OCI-LY3 (cell line): ENCODE results near the gene RPUSD1.

Source experiments
- H2AFZ ChIP-seq: fragments of 200-600, 300-600 bp; shearing (Covaris generic); 2 replicates; pipeline ENCODE4 v1.6.0; 2014; ENCODE audit warnings: antibody characterized with exemption, low read depth, low read length
- H3K27ac ChIP-seq: fragments of 200-600, 300-600 bp; sonication (generic); 2 replicates; pipeline ENCODE4 v1.5.1; 2014; ENCODE audit warnings: mild to moderate bottlenecking, low read length, moderate library complexity, mixed read lengths
- H3K27me3 ChIP-seq: fragments of 200-600, 300-600 bp; sonication (generic); 2 replicates; pipeline ENCODE4 v1.6.1; 2014; ENCODE audit warnings: low read depth, low read length, mixed read lengths
- H3K36me3 ChIP-seq: fragments of 200-600, 300-600 bp; sonication (generic); replicated peaks from 2 replicates; pipeline ENCODE3; 2014; ENCODE audit warnings: low read depth, low read length, mixed read lengths
- H3K4me1 ChIP-seq: fragments of 300-600, 200-600 bp; sonication (generic); 2 replicates; pipeline ENCODE4 v1.6.1; 2014; ENCODE audit warnings: low read length, mixed read lengths
- H3K4me2 ChIP-seq: fragments of 200-600, 300-600 bp; sonication (generic); 2 replicates; pipeline ENCODE4 v1.6.1; 2014; ENCODE audit warnings: low read length, mixed read lengths
- H3K4me3 ChIP-seq: fragments of 300-600, 200-600 bp; sonication (generic); 2 replicates; pipeline ENCODE4 v1.5.1; 2014; ENCODE audit warnings: antibody characterized with exemption, mild to moderate bottlenecking, low read length, moderate library complexity
- H3K79me2 ChIP-seq: fragments of 300-600, 200-600 bp; shearing (Covaris generic); 2 replicates; pipeline ENCODE4 v1.6.1; 2014; ENCODE audit warnings: mild to moderate bottlenecking, low read length, mixed read lengths
- H3K9ac ChIP-seq: fragments of 300-600, 200-600 bp; shearing (Covaris generic); 2 replicates; pipeline ENCODE4 v1.6.0; 2014; ENCODE audit warnings: mild to moderate bottlenecking, low read length, moderate library complexity
- H3K9me3 ChIP-seq: fragments of 200-600, 300-600 bp; shearing (Covaris generic); 2 replicates; pipeline ENCODE4 v1.6.1; 2014; ENCODE audit warnings: low read length, mixed read lengths; ENCODE audit not compliant: insufficient read depth
- H4K20me1 ChIP-seq: fragments of 200-600, 300-600 bp; sonication (generic); 2 replicates; pipeline ENCODE4 v1.6.1; 2016; ENCODE audit warnings: low read length, mixed read lengths; ENCODE audit not compliant: insufficient read depth
- CTCF ChIP-seq: fragments of 200-600, 300-600 bp; sonication (generic); IDR thresholded peaks from 2 replicates; pipeline ENCODE4 v1.5.1; 2014; ENCODE audit warnings: antibody characterized with exemption, low read length, low read depth
- EZH2phosphoT487 ChIP-seq: fragments of 200-600 bp; shearing (Covaris generic); IDR thresholded peaks from 2 replicates; pipeline ENCODE4 v1.6.1; 2018; ENCODE audit warnings: antibody characterized with exemption, mixed run types, low read depth

Gene RPUSD1

GRCh38 chr16:766820-767640, 21.2 kb downstream of the RPUSD1 start:
- H3K4me1 ChIP-seq = no peaks in the 10 kb centered on the region
- H4K20me1 ChIP-seq = no peaks in the 10 kb centered on the region
- H3K9me3 ChIP-seq = no peaks in the 10 kb centered on the region
- no peak for TF ChIP-seq EZH2phosphoT487
- no peaks in the 10 kb centered on the region for H3K27me3 ChIP-seq
- no peaks in the 10 kb centered on the region for H3K79me2 ChIP-seq
- no peak overlapping the region for H3K4me3 ChIP-seq
- H3K27ac ChIP-seq = no peak overlapping the region
- H2AFZ ChIP-seq = no peak overlapping the region
- no peaks in the 10 kb centered on the region for H3K36me3 ChIP-seq
- no peak overlapping the region for H3K9ac ChIP-seq
- no peak overlapping the region for H3K4me2 ChIP-seq

DNA sequence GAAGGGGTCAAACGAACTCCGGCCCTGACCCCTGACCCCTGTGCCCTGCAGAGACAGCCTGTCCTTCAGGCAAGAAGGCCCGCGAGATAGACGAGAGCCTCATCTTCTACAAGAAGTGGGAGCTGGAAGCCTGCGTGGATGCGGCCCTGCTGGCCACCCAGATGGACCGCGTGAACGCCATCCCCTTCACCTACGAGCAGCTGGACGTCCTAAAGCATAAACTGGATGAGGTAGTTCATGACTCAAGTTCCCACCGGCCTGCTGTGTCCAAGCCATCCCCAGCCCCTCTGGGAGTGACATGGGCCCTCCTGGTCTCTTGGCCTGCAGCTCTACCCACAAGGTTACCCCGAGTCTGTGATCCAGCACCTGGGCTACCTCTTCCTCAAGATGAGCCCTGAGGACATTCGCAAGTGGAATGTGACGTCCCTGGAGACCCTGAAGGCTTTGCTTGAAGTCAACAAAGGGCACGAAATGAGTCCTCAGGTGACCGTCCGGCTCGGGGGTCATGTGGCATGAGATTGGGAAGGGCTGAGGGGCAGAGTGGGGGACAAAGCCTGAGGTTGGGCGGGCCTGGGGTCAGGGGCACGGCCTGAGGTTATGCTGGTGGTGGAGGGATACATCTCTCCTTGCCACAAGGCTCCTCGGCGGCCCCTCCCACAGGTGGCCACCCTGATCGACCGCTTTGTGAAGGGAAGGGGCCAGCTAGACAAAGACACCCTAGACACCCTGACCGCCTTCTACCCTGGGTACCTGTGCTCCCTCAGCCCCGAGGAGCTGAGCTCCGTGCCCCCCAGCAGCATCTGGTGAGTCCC, 22.0 kb downstream of the RPUSD1 start:
- no peak for TF ChIP-seq CTCF
- TF ChIP-seq EZH2phosphoT487 = no peak
- no peak overlapping the region for H3K9ac ChIP-seq
- H3K36me3 ChIP-seq = no peaks in the 10 kb centered on the region
- no peaks in the 10 kb centered on the region for H3K4me1 ChIP-seq
- H2AFZ ChIP-seq = no peak overlapping the region
- no peak overlapping the region for H3K4me2 ChIP-seq
- H3K4me3 ChIP-seq = no peak overlapping the region
- no peaks in the 10 kb centered on the region for H3K9me3 ChIP-seq
- H3K79me2 ChIP-seq = no peaks in the 10 kb centered on the region
- H3K27ac ChIP-seq = no peak overlapping the region
- H3K27me3 ChIP-seq = no peaks in the 10 kb centered on the region
- H4K20me1 ChIP-seq = no peaks in the 10 kb centered on the region

GRCh38 chr16:765488-765865, 22.7 kb downstream of the RPUSD1 start:
- TF ChIP-seq CTCF = no peak
- TF ChIP-seq EZH2phosphoT487 = no peak

GRCh38 chr16:764848-765487, 23.2 kb downstream of the RPUSD1 start:
- TF ChIP-seq CTCF (no peak), EZH2phosphoT487 (no peak)
- Histone ChIP-seq H3K4me1 (no peaks in the 10 kb centered on the region), H3K27ac (no peak overlapping the region), H2AFZ (no peak overlapping the region), H3K4me3 (no peak overlapping the region), H3K27me3 (no peaks in the 10 kb centered on the region), H3K9me3 (no peaks in the 10 kb centered on the region), H3K9ac (no peak overlapping the region), H3K79me2 (no peaks in the 10 kb centered on the region), H3K4me2 (no peak overlapping the region), H4K20me1 (no peaks in the 10 kb centered on the region), H3K36me3 (no peaks in the 10 kb centered on the region)

More at GRCh38 chr16:765488-765865, 22.7 kb downstream of the RPUSD1 start:
- Histone ChIP-seq H4K20me1 (no peaks in the 10 kb centered on the region), H3K27me3 (no peaks in the 10 kb centered on the region), H3K27ac (no peak overlapping the region), H3K4me1 (no peaks in the 10 kb centered on the region), H3K36me3 (no peaks in the 10 kb centered on the region), H3K9me3 (no peaks in the 10 kb centered on the region), H2AFZ (no peak overlapping the region), H3K4me3 (no peak overlapping the region), H3K9ac (no peak overlapping the region), H3K4me2 (no peak overlapping the region), H3K79me2 (no peaks in the 10 kb centered on the region)
